Stimulated activated CD4-positive, alpha-beta T cell treated with anti-CD3 and anti-CD28 coated beads, Interleukin-15, amount 100 ng/mL, for 48 hours (primary cell): Measurements from ENCODE around the gene OARD1.

Experiments
- DNase-seq, 2 donors: peaks; one replicate each; pipeline ENCODE4 v3.0.0-alpha.2; 2020; ENCODE audit warnings: low read depth in 2 of 2

The OARD1 gene

DNA sequence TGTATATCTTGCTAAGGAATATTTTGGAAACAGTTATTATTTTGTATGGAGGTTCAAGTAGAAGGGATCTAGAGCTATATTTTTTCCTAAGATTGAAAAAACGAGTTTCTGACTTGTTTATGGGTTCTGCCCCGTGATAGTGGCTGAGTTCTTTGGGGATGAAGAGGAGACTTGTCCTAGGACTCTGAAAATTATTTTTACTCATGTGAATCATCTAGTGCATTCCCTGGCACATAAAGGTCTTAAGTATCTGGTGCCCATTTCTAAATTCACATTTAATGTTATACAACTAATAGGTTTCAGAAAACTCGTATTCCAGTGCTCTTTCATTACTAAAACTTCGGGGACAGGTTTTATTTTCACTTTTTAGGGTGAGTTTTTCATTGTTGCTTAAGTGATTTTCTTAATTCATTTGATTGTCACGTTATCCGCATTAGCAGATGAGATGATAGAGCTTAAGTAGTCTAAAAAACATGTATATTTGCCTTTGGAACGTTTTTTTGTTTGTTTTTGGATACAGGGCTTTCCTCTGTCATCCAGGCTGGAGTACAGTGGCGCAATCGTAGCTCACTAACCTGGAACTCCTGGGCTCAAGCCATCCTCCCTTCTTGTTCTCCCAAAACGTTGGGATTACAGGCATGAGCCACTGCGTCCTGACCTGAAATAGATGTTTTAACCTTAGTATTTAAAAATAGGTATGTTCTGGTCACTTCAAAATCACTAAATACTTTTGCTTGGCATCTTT lies 2.7 kb upstream of the OARD1 start:
- no peak for DNase-seq

DNA sequence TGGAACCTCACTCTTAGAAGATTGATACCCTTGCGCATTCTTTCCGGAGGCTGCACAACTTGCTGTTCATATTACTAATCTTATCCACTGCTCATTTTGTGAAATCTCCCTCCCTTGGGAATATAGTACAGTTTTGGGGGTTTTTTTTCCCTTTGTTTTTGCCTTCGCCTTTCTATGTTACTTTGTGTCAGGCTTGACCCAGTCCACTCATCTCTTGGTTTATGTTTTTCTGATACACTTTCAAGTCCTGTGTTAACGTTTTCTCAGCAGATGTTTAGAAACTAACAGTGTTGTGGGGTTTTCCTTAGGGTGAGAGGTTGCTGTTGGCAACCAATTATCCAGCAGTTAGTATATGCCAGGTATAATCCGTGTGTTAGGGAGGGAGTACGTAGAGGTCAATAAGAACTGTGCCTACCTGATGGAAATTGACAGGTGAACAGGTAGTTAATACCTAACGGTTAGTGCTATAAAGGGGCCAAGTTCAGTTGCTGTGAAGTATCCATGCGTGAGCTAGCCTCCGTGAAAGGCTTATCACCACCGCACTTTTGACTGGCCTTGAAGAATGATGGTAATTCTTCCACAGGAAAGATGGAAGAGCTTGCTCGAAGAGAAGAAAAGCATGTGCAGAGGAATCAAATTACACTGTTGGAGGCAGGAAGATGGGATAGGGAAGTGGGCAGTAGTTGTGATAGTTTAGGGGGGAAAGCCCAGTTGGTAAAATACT lies 2.0 kb upstream of the OARD1 start:
- no peak for DNase-seq

DNA sequence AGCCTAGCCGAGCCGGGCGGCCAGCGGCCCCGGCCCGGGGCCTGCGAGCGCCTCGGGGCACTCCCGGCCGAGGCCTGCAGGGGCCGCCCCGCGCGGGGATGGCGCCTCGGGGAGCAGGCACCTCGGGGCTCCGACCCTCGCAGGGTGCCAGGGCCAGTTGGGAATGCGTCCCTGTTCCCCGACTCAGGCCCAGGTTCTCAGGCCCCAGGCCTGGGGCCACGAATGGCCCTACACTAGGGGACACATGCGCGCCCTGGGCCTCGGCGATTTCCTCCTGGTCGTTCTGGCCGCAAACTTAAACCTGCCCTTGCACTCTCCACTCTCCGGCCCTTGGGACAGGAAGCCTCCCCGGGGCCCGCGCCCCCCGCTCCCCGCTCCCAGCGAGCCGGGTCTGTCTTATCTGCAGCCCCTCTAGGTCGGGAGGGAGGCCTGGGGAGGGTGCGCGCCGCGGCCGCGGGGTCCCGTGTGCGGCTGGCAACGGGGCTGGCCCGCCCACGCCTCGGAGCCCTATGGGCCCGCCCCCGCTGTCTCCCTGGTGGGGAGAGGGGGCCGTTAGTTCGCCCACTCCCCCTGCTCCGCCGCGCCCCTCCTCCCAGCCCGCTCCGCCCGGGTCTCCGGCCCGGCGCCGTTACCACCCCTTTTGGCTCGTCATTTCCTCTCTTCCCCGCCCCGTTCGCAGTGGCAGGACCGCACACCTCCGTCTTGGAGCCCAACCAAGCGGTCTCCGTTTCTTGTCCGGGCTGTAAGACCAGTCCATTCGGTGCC lies 1.2 kb upstream of the OARD1 start:
- peak; percentile 64 to 77 for DNase-seq

DNA sequence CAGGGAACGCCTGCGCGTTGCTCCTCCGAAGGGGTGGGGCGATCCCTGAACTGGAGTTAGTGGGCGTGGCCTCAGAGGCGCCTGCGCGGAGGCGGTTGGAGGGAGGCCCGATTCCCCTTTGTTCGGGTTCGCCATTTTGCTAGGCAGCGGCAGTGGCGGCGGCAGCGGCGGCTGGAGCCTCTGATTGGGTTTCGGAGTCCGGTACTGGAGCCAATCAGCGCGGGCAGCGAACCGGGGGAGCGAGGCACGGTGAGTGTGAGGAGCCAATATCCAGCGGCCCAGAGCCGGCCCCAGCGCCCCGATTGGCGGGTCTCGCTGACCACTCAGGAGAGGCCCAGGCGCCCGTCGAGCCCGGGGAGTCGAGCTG lies 663 bp upstream of the OARD1 start, which contains the start of gene NFYA:
NFYA (plus strand) TSS at position 139 of the 367 bp plus-strand sequence. CDS start 6,116 bp downstream, outside the sequence.
- DNase-seq, result peak in 1 of 2 donors; percentile 99

DNA sequence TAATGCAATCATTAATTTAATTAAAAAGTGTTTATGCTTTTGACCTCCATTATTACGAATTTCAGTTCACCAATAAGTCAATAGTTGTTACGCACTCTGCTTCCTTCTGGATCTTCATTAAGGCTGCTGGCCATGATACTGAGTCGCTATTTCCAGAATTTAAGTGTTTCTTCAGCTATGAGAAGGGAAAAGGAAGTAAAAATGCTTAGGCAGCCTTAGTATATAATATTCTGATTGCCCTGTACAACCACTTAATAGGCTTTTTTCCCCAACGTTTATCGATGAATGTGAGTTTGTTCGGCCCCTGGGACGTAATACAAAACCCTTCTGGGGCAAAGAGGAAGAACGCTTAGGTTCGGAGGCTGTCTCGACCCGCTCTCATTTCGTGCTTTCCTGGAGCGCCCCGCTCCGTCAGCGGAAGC lies 644 bp downstream of the OARD1 start:
- DNase-seq, result peak in 1 of 2 donors; percentile 54

DNA sequence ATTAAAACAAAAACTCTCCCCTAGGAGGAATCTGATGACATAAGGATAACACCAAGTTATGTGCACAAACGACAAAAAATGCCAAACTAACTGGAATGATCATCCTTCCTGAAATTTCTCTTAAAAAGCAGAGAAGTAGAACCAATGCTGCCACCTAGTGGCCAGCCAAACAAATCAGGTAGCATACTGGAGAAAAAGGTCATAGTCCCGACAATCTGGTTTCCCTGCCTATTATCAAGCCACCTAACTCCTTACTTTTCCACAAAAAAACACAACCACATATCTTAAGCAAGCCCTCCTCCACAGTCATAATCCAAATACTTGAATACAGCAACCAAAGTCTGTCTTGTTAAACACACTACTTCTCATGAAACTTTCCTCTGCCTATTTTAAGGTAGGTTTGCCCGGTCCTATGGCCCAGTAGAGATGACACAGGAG lies 5.3 kb downstream of the OARD1 start:
- peak; percentile 10 to 39 for DNase-seq

DNA sequence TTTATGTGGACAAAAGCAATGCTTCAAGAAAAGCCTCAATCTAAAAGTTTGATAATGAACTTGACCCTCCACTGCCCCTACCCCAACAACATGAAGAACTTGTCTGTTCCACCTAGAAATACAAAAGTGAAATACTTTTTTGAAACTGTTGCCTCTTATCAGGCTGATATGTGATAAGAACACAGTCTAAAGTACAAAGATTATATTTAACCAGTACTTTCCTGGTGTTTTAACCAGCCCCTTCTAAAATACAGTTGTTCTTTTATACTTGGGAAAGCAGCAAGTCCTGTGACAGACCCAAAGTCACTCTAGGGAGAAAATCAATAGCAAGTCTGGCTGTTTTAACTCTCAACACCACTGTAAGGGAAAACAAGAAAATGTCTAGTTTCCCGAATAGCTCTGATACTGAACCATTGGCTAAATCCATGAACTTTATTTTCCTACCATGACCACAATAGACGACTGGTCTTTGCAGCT lies 6.6 kb downstream of the OARD1 start:
- no peak for DNase-seq

DNA sequence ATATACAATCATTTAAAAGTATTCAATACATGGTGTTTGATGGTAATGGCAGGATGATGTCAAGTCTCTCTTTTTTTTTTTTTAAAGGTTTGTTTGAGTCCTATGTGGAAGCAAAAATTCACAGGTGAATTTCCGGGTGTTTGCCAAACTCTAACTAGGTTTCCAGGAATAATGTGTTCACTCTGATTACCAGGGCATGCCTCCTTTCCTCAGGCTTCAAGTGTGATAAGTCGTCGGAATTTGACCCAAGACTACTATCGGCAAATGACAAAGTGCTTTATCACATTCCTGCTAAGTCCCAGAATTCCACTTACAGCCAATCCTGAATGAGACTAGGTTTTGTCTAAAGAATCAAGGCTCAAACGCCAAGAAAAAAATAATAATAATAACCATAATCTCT lies 7.3 kb downstream of the OARD1 start:
- DNase-seq, result no peak

DNA sequence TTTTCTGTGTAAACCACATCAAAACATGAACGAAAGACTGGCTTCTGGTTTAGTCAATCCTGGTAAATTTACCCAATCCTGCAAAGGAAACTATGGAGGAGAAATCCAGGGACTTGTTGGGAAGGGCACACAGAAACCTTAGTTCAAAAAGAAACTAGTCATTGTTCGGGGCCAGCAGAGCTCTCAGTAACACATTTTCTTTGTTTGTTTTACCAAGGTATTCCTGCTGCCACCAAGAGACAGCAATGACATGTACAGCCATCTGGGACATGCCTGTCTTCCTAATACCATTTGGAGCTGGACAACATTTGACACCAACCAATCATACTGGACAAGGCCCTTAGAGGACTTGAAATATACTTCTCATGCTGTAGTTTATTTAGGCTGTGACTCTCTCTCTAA lies 8.3 kb downstream of the OARD1 start:
- DNase-seq, result no peak

DNA sequence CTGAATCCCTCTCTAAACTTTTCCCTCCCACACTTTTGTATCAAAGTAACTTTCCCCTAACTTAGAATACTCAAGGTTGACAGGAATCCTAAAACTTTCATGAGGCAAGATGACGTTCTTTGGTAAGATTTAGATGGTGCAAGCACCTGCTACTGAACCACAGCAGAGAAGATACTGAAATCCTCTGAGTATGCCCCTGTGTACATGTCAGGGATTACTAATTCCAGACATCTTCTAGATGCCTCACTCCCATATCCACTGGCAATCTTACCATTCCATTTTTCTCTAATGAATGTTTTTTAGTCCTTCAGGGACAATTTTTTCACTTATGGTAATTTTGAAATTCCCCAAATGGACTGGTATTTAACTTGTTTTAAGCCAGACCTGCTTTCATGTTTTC lies 10.1 kb downstream of the OARD1 start:
- DNase-seq, result no peak

DNA sequence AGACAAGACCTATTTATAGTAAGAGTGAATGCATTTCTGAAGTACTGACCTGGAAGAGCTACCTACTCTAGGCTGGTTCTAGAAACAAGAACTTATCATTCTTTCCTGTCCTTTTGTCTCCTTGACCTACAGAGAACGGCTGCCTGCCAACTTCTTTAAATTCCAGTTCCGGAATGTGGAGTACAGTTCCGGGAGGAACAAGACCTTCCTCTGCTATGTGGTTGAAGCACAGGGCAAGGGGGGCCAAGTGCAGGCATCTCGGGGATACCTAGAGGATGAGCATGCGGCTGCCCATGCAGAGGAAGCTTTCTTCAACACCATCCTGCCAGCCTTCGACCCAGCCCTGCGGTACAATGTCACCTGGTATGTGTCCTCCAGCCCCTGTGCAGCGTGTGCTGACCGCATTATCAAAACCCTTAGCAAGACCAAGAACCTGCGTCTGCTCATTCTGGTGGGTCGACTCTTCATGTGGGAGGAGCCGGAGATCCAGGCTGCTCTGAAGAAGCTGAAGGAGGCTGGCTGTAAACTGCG lies 10.9 kb downstream of the OARD1 start:
- no peak for DNase-seq

DNA sequence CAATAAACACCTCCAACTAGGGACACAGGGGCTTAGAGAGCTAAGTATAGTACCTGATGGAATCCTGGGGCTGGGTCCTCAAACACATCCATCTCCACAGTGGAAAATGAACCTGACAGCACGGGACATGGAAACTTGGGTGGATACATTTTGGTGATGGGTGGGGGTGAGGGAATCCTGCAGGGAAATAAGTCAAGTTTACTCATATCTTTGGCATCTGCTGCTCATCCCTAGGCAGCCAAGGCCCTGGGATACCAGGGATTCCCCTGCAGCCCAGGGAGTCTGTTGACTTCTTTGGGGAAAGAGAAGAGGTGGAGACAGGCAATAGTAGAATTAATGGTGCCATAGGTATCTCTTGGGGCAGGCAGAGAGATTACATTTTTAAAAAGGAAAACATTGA lies 12.6 kb downstream of the OARD1 start:
- no peak for DNase-seq

DNA sequence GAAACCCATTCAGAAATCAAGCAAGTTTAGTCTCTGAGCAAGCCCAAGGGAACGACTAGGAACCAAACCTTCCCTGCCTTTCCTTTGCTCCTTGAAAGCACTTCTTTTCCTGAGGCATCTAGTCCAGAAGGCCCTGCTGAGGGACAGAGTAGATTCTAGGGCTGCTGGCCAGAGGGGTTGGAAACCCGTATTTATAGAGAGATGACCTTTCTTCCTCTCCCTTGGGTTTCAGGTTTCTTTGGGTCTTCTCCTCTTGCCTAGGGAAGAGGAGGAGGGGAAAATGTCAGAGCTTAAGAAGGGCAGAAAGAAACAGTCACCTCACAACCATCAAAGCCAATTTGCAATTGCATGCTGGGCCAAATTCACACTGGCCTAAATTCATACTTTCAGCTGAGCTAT lies 13.4 kb downstream of the OARD1 start:
- no peak for DNase-seq

DNA sequence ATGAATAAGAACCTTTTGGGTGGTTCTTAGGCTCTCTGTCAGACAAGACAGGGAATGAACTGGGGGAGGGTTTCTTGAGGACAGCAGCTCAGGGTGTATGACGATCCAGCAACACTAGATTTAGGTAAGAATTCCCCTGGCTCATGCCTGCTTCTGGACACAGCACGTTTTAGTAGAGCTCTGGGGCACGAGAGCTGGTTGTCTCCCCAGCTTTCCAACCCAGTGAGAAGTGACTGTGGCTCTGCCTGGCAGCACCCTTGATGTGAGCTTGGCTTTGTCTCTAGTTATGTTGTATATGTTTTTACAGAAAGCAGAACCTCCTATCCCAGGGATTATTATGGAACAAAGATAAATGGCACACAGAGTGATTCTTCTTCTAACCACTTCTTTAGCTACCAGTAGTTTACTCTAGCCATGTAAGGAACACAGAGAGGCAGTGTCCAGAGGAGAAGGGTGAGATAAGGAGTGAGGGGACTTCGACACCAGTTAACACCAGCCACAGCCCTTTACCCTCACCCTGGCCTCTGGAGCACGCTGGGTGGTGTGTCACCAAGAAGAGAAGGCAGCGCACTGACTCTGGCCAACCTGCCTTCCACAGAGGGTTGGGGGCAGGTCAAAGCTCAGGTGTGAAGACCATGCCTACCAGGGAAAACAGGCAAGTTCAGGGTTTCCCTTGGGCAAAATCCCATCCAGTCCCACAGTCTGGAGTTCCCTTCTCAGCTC lies 15.2 kb downstream of the OARD1 start:
- no peak for DNase-seq

DNA sequence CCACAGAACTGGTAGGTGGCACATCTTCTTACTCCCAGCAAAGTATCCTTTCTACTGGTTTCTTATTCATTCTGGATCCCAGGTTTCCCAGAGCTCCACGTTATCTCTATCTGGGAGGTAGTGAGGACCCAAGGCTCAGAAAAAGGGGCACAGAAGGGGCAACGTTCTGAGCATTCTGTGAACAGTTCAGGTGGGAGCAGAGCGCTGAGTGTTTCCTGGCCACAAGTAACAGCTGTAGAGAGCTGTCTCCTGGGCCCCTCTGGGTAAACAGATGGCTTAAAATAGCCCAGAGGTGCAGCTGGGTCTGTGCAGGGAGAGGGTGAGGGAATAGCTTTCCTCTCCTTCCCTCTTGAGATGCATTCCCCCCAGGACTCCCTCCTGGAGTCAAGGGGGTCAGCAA lies 17.0 kb downstream of the OARD1 start:
- DNase-seq, result no peak

DNA sequence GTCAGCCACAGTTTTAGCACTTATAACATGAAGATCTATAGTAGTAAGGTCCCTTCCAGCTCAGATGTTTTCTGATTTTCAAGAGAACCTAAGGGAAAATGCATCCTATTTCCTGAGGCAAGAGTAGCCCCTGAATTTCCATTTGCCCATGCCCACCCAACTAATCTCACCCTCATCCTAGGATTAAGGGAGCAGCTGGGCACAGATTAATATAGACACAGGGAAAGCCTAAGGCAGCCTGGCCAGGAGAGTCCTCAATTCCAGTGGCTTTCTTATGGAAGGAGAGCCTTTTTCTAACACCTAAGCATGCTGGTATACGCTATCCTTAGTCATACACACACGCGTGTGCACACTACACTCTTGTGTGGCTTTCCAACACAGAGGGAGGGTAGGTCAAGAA lies 17.6 kb downstream of the OARD1 start:
- DNase-seq, result no peak

DNA sequence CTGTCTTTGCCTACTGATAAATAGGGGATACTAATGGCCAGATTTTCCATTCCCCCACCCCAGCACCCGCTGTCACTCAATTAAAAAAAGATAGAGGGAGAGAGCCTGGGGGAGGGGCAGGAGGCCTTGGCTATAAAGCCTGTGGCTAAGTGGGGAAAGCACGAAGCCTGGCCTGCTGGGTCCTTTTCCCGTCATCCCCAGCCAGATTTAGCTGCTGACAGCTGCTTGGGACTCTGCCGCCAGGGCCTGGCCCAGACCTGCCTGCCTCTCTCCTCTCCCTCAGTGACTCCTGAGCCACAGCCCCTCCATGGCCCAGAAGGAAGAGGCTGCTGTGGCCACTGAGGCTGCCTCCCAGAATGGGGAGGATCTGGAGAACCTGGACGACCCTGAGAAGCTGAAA lies 19.1 kb downstream of the OARD1 start, which contains the start of gene APOBEC2:
APOBEC2 (plus strand) TSS at position 162 of the 400 bp plus-strand sequence; CDS start at position 308, 146 bp downstream.
- DNase-seq, result no peak

DNA sequence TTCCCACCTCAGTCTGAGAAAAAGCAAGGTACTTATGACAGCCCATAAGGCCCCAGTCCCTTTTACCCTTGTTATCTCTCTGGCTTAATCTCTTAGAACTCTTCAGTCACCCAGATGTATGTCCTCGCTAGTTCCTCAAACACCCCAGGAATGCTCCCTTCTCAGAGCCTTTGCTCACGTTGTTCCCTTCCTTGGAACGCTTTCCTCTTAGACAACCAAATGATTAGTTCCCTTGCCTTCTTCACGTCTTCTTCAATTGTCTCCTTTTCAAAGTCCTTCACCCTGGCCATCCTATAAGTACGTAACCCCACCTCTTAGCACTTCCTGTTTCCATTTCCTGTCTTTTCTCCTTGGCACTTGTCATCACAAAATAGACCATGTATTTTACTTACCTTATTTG lies 20.3 kb downstream of the OARD1 start:
- DNase-seq, result no peak

DNA sequence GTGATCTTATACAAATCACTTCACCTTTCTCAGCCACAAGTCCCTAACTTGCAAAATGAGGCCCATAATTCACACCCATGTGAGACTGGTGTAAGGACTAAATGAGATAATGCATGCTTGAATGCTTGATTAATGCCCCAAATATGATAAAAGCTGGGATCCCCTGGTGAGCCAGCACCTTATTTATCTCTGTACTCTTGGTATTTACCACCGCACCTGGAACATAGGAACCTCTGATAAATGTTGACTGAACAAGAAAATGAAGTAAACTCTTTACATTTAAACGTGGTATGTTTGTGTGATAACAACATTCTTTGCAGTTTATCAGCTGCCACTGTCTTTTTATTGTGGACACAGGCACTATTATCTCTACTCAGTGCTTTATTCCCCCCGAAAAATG lies 21.6 kb downstream of the OARD1 start:
- no peak for DNase-seq

DNA sequence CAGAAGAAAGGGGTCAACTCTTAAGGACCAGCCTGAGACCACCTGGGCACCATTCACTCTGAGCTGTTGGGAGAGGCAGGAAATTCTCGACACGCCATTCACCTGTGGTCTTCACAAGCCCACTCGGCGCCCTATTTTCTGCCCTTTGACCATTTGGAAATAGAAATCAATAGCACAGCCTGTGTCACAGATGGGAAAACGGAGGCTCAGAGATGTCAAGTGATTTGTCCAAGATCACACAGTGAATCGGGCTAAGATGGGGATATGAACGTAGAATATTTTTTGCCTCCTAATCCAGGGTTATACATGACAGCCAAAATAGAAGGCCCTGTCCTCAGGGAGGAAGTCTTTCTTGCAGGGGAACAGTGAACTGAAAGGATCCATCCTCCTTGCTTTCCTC lies 22.2 kb downstream of the OARD1 start:
- no peak for DNase-seq

DNA sequence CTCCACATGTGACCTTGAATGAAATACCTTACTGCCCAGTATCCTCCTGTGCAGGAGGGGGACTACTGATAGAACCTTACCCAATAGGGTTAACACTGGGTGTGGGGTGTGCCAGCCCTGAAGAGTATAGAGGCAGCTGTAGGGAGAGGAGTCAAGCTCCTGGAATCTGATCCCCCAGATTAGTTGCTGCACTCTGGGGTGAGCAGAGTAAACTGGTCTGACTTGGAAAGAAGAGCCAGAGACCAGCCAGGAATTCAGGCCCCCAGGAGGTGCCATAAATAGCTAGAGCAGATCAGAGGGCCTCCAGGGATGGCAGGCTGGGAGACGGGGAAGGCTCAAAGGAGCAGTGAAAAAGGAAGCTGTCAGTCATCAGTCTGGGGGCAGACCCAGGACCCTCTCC lies 22.6 kb downstream of the OARD1 start:
- DNase-seq, result no peak
